WTC11 (cell line): ENCODE results near the gene LBH. TPM values are rescaled to one million over a fixed set of nuclear protein-coding genes. Genes with fewer than 3 reads are reported as not detected.

ENCODE experiments used
- ATAC-seq: fragments of 200-7000 bp; cut with Tn5 transposase; 2 replicates; pipeline ENCODE4 v1.10.0; 2021; ENCODE audit warnings: mild to moderate bottlenecking, moderate library complexity
- CTCF ChIA-PET: fragments of 300-600 bp; sonication (Branson Sonifier 250); formaldehyde crosslinking; loops from one replicate; lab custom pipeline; 2021; ENCODE audit warnings: antibody characterized with exemption; lab: Charles Lee
- POLR2A ChIA-PET: fragments of 350-600 bp; sonication (Branson Sonifier 250); formaldehyde crosslinking; loops from one replicate; lab custom pipeline; 2021; ENCODE audit warnings: antibody characterized with exemption; lab: Charles Lee
- DNase-seq: peaks from one replicate; pipeline ENCODE4 v3.0.0; 2021; ENCODE audit warnings: low spot score
- H3K27ac Mint-ChIP-seq: 2 replicates; pipeline ENCODE4 v1.8.0; 2021; ENCODE audit warnings: mixed read lengths
- H3K27me3 Mint-ChIP-seq: 2 replicates; pipeline ENCODE4 v1.8.0; 2021; ENCODE audit warnings: low read depth, mild to moderate bottlenecking, moderate library complexity, mixed read lengths
- H3K36me3 Mint-ChIP-seq: 2 replicates; pipeline ENCODE4 v1.8.0; 2021; ENCODE audit warnings: mixed read lengths
- H3K4me1 Mint-ChIP-seq: 2 replicates; pipeline ENCODE4 v1.8.0; 2022; ENCODE audit warnings: mixed read lengths
- H3K4me3 Mint-ChIP-seq: 2 replicates; pipeline ENCODE4 v1.8.0; 2021; ENCODE audit warnings: mild to moderate bottlenecking, moderate library complexity, mixed read lengths
- H3K9me3 Mint-ChIP-seq: 2 replicates; pipeline ENCODE4 v1.8.0; 2021; ENCODE audit warnings: mixed read lengths
- AFF4 ChIP-seq: sonication (generic); formaldehyde crosslinking; IDR thresholded peaks from 2 replicates; pipeline ENCODE4 v1.8.1; 2023; ENCODE audit warnings: mild to moderate bottlenecking, missing genetic modification reagents, borderline replicate concordance
- ATF6 ChIP-seq: sonication (generic); formaldehyde crosslinking; IDR thresholded peaks from 2 replicates; pipeline ENCODE4 v1.8.1; 2023; ENCODE audit warnings: mild to moderate bottlenecking, missing genetic modification reagents
- HMGA2 ChIP-seq: fragments of 250-450 bp; sonication (Bioruptor Pico); IDR thresholded peaks from 2 replicates; pipeline ENCODE4 v1.4.0; 2021; ENCODE audit warnings: mild to moderate bottlenecking, moderate library complexity
- MYBL2 ChIP-seq: sonication (generic); formaldehyde crosslinking; IDR thresholded peaks from 2 replicates; pipeline ENCODE4 v1.8.1; 2023; ENCODE audit warnings: mild to moderate bottlenecking, moderate library complexity, missing genetic modification reagents
- RORB ChIP-seq: fragments of 250-450 bp; sonication (Bioruptor Pico); IDR thresholded peaks from 2 replicates; pipeline ENCODE4 v1.9.0; 2021; ENCODE audit warnings: mild to moderate bottlenecking
- SMAD4 ChIP-seq: sonication (generic); formaldehyde crosslinking; IDR thresholded peaks from 2 replicates; pipeline ENCODE4 v1.8.0; 2022; ENCODE audit warnings: mild to moderate bottlenecking, missing genetic modification reagents
- TEAD4 ChIP-seq: sonication (generic); formaldehyde crosslinking; IDR thresholded peaks from 2 replicates; pipeline ENCODE4 v1.8.0; 2022; ENCODE audit warnings: mild to moderate bottlenecking, missing genetic modification reagents
- ZNF532 ChIP-seq: fragments of 250-450 bp; sonication (Bioruptor Pico); IDR thresholded peaks from 2 replicates; pipeline ENCODE4 v1.9.0; 2021; ENCODE audit warnings: mild to moderate bottlenecking, borderline replicate concordance
- total RNA-seq: library from RNA; stranded (reverse); gene quantifications from 3 replicates; pipeline ENCODE4 v1.2.3, GENCODE V29; 2021
- TF ChIP-seq, protein P1 (sequence below): sonication (generic); formaldehyde crosslinking; conservative IDR thresholded peaks from 2 replicates; pipeline ENCODE4 v1.8.1; 2023; ENCODE audit warnings: mild to moderate bottlenecking, low read depth, missing genetic modification reagents, moderate library complexity

Gene LBH
- total RNA-seq, 1 experiment from 2014 or later: 47.3 TPM

GRCh38 chr2:30271301-30271700, 40.0 kb downstream of the LBH start (continued):
- TF ChIP-seq ZNF532 (CRISPR knock-in tag) (no peak), HMGA2 (CRISPR knock-in tag) (no peak)
- TF ChIP-seq, protein P1, sequence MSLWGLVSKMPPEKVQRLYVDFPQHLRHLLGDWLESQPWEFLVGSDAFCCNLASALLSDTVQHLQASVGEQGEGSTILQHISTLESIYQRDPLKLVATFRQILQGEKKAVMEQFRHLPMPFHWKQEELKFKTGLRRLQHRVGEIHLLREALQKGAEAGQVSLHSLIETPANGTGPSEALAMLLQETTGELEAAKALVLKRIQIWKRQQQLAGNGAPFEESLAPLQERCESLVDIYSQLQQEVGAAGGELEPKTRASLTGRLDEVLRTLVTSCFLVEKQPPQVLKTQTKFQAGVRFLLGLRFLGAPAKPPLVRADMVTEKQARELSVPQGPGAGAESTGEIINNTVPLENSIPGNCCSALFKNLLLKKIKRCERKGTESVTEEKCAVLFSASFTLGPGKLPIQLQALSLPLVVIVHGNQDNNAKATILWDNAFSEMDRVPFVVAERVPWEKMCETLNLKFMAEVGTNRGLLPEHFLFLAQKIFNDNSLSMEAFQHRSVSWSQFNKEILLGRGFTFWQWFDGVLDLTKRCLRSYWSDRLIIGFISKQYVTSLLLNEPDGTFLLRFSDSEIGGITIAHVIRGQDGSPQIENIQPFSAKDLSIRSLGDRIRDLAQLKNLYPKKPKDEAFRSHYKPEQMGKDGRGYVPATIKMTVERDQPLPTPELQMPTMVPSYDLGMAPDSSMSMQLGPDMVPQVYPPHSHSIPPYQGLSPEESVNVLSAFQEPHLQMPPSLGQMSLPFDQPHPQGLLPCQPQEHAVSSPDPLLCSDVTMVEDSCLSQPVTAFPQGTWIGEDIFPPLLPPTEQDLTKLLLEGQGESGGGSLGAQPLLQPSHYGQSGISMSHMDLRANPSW (CRISPR knock-in tag): no peak

DNA sequence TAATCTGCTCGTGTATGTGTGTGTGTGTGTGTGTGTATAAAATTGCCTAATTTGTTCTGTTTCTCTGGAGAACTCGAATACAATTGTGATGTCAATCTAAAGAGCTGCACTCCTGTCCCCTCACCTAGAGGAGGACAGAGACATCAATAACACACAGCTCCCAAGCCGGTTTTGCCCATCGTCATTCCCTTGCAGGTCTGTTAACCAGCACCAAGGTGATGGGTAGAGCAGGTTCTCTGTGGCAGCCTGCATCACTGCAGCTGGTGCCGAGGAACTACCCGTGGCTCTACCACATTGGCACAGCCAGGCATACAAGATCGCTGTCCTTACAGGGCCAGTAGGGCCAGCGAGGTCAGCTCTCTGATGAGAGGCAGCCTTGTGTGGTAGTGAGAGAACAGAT, 41.0 kb downstream of the LBH start:
- Mint-ChIP-seq H3K9me3 (peaks cover 8% of the 10 kb centered on the region), H3K4me3 (no peak overlapping the region), H3K36me3 (no peaks in the 10 kb centered on the region), H3K27me3 (no peaks in the 10 kb centered on the region), H3K4me1 (peaks cover 15% of the 10 kb centered on the region), H3K27ac (no peak overlapping the region)
- CTCF ChIA-PET: interaction anchor here (0.9 to 1.4 kb wide), 2 partner anchors 33 to 64 kb away, joined by 3 to 4 read pairs; no protein-coding TSS in a partner anchor
- POLR2A ChIA-PET: no interaction called here
- TF ChIP-seq ATF6 (CRISPR knock-in tag) (no peak), SMAD4 (no peak), RORB (CRISPR knock-in tag) (no peak), AFF4 (CRISPR knock-in tag) (no peak), MYBL2 (CRISPR knock-in tag) (no peak), TEAD4 (CRISPR knock-in tag) (no peak)
- no peak for DNase-seq
- no peak for ATAC-seq
